OCI-LY3 (cell line): ENCODE results near the gene S100A4.
"Not testable (repeated sequence)": the region's sequence is repeated elsewhere in the genome, so short reads cannot be mapped to it uniquely, and the experiment has no call there.

Experiments used
- EZH2phosphoT487 ChIP-seq: fragments of 200-600 bp; shearing (Covaris generic); IDR thresholded peaks from 2 replicates; pipeline ENCODE4 v1.6.1; 2018; ENCODE audit warnings: antibody characterized with exemption, mixed run types, low read depth
- TF ChIP-seq, protein P1 (sequence below): fragments of 200-600, 300-600 bp; sonication (generic); IDR thresholded peaks from 2 replicates; pipeline ENCODE4 v1.5.1; 2014; ENCODE audit warnings: antibody characterized with exemption, low read length, low read depth

DNA sequence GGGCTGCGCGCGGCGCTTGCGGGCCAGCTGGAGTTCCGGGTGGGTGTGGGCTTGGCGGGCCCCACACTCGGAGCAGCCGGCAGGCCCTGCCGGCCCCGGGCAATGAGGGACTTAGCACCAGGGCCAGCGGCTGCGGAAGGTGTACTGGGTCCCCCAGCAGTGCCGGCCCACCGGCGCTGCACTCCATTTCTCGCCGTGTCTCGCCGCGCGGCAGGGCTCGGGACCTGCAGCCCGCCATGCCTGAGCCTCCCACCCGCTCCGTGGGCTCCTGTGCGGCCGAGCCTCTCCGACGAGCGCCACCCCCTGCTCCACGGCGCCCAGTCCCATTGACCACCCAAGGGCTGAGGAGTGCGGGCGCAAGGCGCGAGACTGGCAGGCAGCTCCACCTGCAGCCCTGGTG is 23.8 kb downstream of the S100A4 start:
- TF ChIP-seq, protein P1, sequence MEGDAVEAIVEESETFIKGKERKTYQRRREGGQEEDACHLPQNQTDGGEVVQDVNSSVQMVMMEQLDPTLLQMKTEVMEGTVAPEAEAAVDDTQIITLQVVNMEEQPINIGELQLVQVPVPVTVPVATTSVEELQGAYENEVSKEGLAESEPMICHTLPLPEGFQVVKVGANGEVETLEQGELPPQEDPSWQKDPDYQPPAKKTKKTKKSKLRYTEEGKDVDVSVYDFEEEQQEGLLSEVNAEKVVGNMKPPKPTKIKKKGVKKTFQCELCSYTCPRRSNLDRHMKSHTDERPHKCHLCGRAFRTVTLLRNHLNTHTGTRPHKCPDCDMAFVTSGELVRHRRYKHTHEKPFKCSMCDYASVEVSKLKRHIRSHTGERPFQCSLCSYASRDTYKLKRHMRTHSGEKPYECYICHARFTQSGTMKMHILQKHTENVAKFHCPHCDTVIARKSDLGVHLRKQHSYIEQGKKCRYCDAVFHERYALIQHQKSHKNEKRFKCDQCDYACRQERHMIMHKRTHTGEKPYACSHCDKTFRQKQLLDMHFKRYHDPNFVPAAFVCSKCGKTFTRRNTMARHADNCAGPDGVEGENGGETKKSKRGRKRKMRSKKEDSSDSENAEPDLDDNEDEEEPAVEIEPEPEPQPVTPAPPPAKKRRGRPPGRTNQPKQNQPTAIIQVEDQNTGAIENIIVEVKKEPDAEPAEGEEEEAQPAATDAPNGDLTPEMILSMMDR, result not testable (repeated sequence)
- not testable (repeated sequence) for TF ChIP-seq EZH2phosphoT487
